Activated CD4-positive, alpha-beta T cell treated with anti-CD3 and anti-CD28 coated beads for 24 hours (primary cell): Measurements from ENCODE around the gene STXBP6.
"Not testable (repeated sequence)": the region's sequence is repeated elsewhere in the genome, so short reads cannot be mapped to it uniquely, and the experiment has no call there.

Source experiments
- DNase-seq, 2 donors: peaks; one replicate each; pipeline ENCODE4 v3.0.0-alpha.2; 2020; ENCODE audit warnings: low read depth in 2 of 2

Gene STXBP6

DNA sequence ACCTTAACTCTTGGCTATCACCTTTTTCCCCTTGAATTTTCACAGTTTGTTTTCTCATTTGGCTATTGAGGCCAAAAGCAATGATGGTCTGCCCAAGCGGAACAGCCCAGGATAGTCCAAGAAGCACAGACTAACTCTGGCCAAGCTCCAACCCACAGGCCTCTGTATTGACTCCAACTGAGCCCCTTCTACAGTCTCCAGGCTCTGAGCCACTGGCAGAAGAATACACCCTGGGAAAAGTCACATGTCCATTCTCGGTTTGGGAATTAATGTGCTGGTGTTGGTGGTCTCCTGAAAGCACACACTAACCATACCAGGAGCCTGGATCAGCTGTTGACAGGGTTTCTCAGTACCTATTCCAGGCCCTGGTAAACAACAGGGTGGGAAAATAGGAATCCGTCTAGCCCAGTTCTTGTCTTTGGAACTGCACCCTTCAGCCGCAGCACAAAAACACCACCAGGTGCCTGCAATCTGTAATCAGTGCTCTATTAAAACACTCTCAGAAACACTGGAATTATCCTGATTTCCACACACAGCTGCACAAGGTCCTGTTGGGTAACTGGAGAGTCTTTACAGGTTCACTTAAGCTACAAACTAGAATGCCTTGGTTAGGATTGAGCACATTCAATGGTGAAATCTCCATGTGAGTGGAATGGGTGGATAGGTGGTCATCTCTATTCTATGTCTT is 63.6 kb downstream of the STXBP6 start:
- DNase-seq = no peak

DNA sequence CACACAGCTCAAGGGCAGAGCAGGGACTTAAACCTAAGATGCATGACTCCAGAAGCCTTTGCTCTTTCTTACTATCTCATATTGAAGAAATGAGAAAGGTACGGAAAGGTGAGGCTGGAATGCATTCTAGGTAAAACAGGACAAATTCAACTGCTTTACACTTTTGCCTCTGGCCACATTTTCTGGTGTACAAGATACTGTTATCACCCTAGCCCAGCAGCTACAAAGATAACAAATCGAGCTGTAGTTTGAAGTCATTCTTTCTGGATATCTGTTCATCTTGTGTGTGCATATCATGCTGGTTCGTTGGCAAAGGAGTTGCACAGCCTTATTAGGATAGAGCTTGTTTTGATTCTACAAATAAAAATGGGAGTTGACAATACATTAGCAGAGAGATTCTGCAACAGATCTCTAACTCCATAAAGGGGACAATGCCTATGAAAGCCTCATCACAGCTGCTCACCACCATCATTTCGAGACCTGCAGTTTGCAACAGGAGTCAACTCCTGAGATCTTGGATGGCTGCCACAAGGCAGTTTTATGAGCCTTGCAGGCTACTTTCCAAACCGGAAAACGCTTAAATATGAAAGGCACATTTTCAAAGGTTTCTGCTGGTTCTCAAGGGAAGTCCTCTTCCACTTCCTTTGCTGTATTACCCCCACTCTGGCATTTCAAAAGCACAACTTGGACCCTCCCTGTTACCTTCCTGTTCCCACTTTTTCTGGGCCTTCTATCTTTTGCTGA is 64.9 kb downstream of the STXBP6 start:
- no peak for DNase-seq

DNA sequence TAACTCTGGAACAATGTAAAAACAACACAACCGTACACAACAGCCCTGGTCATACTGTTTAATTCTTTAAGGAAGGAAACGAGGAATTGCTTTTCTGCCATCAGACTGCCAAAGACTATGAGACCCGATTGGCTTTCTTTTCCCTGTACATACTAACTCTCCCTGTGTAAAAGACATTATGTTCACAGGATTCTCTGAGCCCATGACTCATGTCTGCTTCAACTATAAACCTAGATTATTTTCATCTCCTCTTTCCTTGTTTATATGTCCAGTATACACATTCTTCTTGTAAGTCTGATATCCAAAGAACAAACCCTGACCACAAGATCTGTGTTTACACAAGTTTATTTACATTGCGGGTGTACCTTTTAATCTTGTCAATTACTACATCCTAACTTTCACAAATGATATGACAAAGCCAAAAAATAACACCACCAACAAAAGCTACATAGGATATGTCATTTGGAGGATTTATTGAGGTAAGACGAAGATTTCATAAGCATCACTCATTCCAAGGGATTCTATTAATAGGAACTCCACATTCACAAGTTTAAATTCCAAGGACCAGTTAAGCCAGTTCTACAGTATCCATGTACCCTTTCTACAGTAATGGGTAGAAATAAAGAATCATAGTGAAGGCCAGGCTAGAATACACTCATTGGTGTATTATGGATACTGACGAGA is 67.3 kb downstream of the STXBP6 start:
- DNase-seq = no peak

DNA sequence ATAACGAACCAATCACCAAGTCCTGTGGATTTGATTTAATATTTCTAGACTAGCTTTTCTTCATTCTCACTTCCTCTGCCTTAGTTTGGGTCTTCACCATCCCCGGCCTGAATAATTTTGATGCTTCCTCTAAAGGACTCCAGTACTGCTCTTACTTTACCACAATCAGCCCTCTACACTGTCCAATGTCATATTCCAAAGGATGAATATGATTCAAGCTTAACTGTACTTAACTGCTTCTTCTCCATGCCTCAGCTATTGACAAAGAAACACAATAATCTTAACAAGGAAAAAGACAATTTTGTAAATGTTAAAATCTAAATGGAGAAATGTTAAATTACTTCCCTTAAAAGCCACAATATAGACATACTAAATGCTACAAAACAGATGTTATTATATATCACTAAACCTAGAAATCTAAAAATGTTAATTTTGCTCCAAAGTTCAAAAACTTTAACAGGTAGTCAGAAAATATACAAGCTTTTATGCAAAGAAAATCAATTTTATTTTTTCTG is 70.2 kb downstream of the STXBP6 start:
- DNase-seq = no peak

DNA sequence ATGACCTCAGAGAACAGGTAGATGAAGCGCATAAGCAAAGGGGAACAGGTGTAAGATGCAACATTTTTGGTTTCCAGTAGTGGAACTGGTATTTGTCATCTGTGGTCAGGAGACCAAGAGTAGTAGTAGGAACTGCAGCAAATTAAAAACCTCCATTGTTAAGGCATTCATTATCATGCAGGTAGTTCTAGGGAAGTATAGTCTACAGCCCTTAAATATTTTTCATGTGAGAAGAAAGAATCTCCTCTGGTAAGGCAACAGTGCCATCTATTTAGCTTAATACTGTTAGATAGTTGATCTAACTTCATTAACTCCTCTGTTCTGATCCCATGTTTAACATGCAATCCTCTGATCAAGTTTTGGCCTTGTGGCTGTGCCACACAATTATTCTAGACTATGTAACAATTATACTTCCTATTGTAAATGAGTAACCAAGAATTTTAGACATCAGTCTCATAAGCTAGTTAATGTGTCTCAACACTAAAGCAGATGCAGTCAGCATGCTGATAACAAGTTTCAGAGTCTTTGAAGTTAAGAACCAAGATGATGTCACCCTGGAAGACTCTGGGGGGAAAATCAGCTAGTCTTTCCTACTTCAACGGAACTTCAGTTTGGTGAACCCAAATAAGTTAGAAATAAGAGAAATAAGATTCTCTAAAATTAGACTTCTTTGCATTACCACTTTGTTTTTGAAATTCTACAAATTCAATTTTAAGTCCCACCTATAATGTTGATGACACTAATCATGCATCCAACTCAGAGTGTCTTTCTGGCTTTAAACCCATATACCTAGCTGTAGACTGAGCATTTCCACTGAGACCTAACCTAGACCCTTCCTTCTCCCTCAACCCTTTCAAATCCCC is 70.9 kb downstream of the STXBP6 start:
- no peak for DNase-seq

DNA sequence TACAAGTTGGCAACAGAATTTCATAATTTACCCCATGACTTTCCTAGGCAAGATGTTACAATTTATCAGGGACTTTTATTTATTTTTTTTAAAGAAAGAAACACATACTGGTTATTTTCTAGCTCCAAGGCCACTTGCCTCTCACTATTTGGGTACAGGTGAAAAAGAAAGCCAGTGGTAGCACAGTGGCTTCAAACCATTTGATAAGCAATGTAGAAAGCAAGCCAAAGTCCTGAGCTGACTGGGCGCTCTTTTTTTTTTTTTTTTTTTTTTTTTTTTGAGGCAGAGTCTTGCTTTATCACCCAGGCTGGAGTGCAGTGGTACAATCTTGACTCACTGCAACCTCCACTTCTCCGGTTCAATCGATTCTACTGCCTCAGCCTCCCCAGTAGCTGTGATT is 73.3 kb downstream of the STXBP6 start:
- DNase-seq = no peak

DNA sequence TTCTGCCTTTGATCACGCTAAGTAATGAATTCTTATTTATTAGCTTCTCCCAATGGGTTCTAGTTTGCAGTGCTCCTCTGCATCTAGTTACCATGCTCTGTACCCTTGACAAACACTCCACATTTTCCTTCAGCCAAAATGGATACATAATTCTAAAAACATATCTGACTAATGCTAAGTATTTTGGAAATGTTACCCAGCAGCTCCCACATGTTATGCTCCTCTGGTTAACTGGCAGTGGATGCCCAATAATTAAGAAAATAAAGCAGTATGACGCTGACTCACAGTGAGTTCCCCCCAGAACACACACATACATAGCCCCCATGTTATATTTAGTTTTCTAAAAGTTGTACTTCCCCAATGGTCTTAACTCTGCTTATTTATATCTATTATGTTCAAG is 74.6 kb downstream of the STXBP6 start:
- DNase-seq = no peak

DNA sequence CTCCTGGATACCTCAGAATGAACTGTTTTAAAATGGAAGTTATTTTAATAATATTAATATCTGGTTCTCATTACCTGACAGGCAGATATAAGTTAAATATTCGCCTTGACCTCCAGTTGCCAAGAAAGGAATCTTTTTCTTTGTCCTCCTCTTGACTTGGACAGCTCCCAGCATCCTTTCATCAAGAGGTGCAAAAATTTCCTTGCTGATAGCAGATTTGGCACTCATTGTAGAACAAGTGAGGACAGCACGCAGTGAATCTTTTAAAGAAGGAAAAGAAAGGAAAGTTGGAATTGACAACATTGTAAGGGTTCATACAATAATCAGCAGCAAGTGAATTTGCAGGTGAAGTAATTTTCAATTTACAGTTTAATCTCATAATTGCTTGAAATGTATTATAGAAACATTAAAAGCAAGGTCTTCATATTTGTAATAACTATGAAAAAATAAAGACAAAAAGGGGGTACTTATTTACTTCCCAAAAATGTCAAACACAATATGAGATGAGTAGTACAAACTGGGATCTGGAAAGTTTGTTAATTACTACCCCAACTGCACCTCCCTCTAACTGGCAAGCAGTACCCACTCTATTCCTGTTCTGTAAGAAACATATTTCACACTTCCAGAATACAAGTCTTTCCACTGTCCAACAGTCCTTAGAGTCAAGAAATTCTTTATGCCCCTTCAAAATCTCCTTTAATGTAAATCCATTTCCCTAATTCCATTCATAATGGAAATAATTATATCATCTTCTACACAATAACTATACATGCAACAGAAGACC is 75.2 kb downstream of the STXBP6 start:
- no peak for DNase-seq

DNA sequence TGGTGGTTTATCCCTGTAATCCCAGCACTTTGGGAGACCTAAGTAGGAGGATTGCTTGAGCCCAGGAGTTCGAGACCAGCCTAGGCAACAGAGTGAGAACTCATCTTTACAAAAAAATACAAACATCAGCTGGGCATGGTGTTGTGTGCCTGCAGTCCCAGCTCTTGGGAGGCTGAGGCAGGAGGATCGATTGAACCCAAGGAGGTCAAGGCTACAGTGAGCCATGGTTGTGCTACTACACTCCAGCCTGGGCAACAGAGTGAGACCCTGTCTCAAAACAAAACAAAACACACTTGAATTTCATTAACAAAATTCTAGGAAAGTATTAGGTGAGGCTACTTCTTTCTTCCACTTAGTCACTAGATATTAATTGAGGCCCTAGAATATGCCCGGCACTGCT is 77.1 kb downstream of the STXBP6 start:
- no peak for DNase-seq

DNA sequence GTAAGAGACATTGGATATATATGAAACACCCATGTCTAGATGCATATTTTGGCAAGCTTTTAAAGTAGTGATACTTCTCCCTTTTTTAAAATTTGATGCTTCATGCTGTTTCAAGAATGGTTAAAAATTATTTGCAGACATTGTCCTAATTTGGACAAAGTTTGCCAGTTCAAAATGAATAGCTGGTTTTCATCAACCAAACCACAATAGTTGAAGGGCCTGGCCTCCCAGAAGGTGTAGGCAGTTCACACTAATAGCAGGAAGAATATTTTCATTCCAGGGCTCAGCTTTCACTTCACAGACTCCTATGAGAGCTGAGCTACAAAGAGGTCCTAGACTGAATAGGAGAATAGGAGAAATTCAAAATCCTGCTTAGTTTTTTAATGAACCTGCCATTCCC is 78.7 kb downstream of the STXBP6 start:
- no peak for DNase-seq

DNA sequence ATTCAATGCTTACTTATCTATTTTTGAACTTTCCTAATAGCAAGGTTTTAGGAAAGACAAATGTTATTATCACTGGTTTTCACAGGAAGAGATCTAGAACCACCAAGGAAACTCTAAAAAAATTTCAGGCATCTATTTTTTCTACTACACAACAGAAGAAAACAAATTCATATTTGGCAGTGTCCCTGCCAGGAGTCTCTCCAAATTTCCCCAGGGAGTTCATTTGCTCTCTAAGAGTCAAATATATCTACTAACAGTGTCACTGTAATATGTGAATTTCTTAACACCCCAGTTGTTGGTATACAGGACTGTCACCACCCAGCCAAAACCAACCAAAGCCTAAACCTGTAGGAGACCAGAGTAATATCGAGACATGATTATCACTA is 83.4 kb downstream of the STXBP6 start:
- no peak for DNase-seq

DNA sequence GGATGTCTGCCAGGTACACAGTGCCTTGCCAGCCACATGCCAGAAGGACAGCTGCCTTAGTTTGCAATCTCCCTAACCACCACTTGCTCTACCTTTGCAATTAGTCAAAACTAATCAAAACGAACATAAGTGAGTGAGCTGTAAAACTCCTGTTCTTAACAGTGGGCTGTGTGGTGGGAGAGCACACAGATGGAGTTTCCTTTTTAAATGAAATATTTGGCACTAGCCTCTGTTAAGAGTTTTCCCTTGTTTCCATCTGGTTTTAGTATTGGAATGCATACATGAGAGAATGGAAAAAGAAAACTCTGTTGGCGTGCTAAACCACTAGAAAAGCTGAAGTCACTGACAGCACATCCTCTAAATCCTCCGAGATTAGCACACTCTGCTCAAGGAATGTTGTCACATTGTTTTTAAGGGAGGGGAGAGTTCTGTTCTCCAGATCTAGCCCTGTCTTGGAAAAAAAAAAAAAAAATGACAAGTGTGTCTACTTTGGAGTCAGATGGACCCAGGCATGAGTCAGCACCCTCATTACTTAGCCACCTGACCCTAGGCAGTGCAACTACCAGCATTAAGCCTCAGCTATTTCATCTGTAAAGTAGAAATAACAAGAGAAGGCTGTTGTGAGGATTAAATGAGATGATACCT is 83.9 kb downstream of the STXBP6 start:
- no peak for DNase-seq

DNA sequence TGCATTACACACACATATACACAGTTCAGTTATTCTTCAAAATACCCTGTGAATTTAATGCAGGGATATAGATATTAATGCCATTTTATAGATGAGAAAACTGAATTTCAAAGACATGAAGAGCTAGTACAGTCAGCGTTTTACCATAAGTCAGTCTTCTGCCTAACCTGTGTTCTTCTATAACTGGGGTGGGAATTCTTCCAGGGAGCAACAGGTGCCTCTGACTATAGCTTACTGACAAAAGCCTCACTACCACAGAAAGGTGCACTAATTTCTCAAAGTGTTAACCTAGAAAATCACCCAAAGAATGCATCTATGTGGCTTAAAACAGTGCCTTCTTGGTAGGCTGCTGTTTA is 84.4 kb downstream of the STXBP6 start:
- no peak for DNase-seq

DNA sequence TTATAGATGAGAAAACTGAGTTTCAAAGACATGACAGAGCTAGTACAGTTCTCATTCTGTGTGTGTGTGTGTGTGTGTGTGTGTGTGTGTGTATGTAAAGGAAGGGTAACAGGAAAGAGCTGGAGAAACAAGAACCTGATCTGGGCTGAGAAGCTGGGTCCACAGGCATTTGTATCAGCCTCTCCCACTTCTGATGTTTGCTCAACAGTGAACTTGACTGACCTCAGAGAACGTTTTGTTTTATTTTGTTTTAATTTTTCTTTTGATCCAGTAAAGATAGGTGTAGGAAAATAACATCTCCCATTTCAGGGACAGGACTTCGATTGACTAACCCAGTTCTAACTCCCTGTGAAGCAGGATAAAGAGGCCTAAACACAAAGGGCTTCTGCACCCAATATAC is 85.4 kb downstream of the STXBP6 start:
- no peak for DNase-seq

DNA sequence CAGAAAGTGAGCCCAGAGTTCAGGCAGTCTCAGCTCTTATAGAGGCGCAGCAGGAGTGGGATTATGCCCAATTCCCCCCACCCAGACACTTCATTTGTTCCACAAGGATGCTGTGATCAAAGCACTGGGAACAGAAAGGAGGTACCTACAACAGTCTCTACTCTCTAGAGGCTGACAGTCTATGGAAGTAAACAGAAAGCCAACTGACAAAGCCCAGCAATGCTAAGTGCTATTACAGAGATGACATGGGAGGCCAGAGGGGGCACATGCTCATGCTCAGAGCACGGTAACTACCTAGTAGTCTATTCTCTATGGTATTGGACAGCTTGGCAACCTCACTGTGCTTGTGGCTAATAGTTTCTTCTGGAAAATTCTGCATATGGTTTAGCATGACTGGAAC is 85.9 kb downstream of the STXBP6 start:
- DNase-seq = no peak

DNA sequence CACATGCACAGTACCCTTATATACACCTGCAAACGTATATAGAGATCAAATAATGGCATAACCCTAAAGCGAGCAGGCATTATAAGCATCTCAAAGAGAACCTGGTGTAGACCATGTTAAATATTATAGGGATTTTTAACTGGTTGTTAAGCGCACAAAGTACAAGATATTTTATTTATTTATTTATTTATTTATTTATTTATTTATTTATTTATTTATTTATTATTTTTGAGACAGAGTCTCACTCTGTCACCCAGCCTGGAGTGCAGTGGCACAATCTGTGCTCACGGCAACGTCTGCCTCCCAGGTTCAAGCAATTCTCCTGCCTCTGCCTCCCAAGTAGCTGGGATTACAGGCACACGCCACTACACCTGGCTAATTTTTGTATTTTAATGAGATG is 87.8 kb downstream of the STXBP6 start:
- DNase-seq = not testable (repeated sequence)

DNA sequence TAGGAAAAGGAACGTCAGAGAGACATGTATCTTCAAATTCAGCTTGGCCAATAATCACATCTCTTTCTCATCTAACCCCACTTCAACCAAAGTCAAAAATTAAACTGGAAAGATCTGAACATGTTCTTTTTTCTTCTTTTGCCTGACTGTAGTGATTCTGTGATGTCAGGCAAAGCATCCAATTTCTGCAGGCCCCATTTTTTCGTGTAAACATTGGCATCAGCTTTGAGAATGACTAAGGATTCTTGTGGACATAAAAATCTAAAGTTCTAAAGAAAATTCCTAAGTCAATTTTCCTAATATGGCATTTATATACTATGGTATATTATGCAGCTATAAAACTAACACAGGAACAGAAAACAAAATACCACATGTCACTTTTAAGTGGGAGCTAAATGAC is 89.1 kb downstream of the STXBP6 start:
- DNase-seq = no peak

DNA sequence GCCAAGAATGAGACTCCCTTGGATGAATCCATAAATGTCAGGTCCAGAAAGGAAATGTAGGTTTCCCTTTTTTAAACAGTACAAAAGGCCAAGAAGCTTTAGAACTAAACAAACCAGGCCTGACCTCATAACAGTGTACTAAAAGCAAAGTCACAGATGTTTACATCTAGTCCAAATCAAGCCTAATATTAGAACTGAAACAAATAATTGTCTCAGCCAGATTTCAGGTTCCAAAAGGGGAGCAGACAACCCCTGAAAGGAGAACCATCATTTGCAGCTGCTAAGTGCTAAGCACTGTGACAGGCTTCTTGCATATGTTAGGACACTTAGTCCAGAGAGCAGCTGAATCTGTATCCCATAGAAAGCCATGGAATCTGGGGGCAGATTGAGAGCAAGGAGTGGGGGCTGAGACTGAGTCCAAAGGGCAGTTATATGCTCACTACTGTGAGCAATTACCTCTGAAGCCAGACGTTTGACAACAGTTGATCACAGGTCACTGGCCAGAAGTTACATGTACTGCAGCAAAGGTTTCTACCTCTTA is 90.1 kb downstream of the STXBP6 start:
- DNase-seq = no peak

DNA sequence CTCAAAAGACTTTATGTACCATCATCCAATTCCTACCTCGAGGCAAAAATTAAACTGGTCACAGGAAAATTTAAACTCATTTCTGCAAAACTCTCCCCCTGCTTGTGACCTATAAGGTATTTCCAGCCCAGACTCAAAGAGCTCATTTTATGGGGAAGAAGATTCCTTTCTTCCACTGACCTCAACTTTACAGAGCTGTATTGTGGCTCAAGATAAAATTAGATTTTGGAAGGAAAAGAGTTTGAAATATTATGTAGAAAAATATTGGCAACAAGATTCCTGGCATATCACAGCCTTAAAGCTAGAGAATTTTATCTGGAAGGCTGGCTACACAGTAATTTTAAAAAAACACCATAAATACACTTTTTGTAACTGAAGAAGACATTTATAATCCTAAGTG is 91.7 kb downstream of the STXBP6 start:
- no peak for DNase-seq

DNA sequence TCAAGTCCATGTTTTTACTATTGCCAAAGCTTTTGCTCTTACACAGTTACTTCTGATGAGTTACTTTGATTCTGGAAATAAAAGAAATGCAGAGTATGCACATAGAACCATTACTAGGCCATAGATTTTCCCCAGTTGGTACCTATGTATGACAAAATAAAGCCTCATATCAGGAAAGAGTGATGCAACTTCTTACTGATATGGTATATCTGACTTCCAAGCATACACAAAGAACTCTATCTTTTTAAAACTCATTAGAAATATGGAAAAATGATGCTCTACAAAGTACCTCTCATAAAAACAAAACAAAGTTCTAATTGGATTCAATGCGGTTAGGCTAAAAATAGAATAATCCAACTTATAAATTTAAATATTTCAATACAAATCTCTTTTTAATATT is 92.1 kb downstream of the STXBP6 start:
- DNase-seq = no peak
